ENCODE measurements around the gene C13orf46.

- TF ChIP-seq CTCF (IDR thresholded peaks at IDR 0.05): no peak
- TF ChIP-seq EZH2 (IDR thresholded peaks at IDR 0.05): no peak
- no peak for TF ChIP-seq EZH2phosphoT487 (IDR thresholded peaks at IDR 0.05)
These were observed 27.6 kb upstream of the C13orf46 start for GRCh38 chr13:114001331-114002008.
